ENCODE data around the gene CEP350.
A peak's percentile ranks its signal among the peaks of the same experiment; 100 is the strongest.

Gene CEP350, protein sequence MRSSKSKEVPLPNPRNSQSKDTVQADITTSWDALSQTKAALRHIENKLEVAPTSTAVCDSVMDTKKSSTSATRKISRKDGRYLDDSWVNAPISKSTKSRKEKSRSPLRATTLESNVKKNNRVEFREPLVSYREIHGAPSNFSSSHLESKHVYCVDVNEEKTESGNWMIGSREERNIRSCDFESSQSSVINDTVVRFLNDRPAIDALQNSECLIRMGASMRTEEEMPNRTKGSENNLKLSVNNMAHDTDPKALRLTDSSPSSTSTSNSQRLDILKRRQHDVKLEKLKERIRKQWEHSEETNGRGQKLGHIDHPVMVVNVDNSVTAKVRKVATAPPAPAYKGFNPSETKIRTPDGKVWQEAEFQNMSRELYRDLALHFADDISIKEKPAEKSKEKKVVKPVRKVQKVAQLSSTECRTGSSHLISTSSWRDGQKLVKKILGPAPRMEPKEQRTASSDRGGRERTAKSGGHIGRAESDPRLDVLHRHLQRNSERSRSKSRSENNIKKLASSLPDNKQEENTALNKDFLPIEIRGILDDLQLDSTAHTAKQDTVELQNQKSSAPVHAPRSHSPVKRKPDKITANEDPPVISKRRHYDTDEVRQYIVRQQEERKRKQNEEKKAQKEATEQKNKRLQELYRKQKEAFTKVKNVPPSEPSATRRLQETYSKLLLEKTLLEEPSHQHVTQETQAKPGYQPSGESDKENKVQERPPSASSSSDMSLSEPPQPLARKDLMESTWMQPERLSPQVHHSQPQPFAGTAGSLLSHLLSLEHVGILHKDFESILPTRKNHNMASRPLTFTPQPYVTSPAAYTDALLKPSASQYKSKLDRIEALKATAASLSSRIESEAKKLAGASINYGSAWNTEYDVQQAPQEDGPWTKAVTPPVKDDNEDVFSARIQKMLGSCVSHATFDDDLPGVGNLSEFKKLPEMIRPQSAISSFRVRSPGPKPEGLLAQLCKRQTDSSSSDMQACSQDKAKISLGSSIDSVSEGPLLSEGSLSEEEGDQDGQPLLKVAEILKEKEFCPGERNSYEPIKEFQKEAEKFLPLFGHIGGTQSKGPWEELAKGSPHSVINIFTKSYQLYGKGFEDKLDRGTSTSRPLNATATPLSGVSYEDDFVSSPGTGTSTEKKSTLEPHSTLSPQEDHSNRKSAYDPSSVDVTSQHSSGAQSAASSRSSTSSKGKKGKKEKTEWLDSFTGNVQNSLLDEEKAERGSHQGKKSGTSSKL (N-terminal part only)

GRCh38 chr1:179954493-179955286 is at the start of gene CEP350:
Gene CEP350, plus strand, starts transcription at chr1:179954810. Its CDS starts 31,372 bp downstream, at chr1:179986182.
- TF ChIP-seq, protein P1, sequence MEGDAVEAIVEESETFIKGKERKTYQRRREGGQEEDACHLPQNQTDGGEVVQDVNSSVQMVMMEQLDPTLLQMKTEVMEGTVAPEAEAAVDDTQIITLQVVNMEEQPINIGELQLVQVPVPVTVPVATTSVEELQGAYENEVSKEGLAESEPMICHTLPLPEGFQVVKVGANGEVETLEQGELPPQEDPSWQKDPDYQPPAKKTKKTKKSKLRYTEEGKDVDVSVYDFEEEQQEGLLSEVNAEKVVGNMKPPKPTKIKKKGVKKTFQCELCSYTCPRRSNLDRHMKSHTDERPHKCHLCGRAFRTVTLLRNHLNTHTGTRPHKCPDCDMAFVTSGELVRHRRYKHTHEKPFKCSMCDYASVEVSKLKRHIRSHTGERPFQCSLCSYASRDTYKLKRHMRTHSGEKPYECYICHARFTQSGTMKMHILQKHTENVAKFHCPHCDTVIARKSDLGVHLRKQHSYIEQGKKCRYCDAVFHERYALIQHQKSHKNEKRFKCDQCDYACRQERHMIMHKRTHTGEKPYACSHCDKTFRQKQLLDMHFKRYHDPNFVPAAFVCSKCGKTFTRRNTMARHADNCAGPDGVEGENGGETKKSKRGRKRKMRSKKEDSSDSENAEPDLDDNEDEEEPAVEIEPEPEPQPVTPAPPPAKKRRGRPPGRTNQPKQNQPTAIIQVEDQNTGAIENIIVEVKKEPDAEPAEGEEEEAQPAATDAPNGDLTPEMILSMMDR (conservative IDR thresholded peaks at IDR 0.05), result no peak
- peak within 1 kb of the TSS; percentile 95 for H3K27ac ChIP-seq

GRCh38 chr1:179910934-179911333 is 43.7 kb upstream of the CEP350 start:
- no peak overlapping the region for H3K27ac ChIP-seq
- TF ChIP-seq, protein P1 (conservative IDR thresholded peaks at IDR 0.05), result no peak

DNA sequence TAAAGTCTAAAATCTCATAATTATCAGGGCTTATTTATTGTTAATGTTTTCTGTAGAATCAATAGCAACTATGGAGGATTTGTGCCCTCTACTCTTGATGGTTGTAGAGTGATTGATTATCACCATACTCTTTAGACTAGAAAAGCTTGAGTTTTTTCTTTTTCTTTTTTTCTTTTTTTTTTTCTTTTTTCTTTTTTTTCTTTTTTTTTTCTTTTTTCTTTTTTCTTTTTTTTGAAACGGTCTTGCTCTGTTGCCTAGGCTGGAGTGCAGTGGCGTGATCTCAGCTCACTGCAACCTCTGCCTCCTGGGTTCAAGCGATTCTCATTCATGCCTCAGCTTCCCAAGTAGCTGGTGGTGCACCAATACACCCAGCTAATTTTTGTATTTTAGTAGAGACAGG is 42.8 kb upstream of the CEP350 start:
- H3K27ac ChIP-seq, result no peak overlapping the region
- TF ChIP-seq, protein P1 (conservative IDR thresholded peaks at IDR 0.05), result no peak

DNA sequence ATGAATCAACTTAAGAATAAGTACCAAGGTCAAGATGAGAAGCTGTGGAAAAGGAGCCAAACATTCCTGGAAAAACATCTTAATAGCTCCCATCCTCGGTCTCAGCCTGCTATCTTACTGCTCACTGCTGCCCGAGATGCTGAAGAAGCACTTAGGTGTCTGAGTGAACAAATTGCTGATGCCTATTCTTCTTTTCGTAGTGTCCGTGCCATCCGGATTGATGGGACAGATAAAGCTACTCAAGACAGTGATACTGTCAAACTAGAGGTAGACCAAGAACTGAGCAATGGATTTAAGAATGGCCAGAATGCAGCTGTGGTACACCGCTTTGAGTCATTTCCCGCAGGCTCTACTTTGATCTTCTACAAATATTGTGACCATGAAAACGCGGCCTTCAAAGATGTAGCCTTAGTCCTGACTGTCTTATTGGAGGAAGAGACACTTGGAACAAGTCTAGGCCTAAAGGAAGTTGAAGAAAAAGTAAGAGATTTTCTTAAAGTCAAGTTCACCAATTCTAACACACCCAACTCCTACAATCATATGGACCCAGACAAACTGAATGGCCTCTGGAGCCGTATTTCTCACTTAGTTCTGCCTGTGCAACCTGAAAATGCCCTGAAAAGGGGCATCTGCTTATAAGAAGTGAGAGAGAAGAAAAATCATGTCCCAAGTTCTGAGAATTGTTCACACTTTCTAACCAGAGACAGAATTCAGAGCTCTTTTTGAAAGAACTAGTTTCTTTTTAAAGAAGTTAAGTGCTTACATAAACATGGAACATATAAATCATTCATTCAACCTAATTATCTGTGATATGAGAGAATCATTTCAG is 36.8 kb upstream of the CEP350 start:
- H3K27ac ChIP-seq, result no peak overlapping the region
- TF ChIP-seq, protein P1 (conservative IDR thresholded peaks at IDR 0.05), result no peak

DNA sequence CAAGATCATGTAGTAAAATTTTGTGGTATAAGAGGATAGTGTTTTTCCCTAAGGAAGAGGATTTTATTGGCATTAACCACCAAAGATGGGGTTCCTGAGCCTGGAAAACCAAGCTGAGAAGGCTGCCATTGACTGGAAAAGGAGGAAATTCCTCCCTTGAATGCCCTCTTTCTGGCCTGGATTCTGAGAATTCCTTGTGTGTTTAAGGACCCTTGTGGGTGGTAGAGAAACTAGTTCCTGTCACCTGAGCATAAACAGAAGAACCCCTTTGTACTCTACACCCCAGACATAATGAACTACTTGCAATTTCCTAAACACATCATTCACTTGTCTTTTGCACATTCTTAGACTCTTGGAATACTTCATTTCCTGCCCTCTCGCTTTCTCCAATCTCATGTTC is 33.1 kb upstream of the CEP350 start:
- no peak overlapping the region for H3K27ac ChIP-seq
- TF ChIP-seq, protein P1 (conservative IDR thresholded peaks at IDR 0.05), result no peak
